ENCODE data around the gene PEX11G.

GRCh38 chr19:7435586-7435985 lies 53.2 kb downstream of the PEX11G start:
- no peak for TF ChIP-seq EZH2 (IDR thresholded peaks at IDR 0.05; ENCODE audit: borderline replicate concordance, insufficient read depth, low read length, poor library complexity, severe bottlenecking)
- TF ChIP-seq REST (IDR thresholded peaks at IDR 0.05; ENCODE audit: borderline replicate concordance): no peak
- TF ChIP-seq, protein P1, sequence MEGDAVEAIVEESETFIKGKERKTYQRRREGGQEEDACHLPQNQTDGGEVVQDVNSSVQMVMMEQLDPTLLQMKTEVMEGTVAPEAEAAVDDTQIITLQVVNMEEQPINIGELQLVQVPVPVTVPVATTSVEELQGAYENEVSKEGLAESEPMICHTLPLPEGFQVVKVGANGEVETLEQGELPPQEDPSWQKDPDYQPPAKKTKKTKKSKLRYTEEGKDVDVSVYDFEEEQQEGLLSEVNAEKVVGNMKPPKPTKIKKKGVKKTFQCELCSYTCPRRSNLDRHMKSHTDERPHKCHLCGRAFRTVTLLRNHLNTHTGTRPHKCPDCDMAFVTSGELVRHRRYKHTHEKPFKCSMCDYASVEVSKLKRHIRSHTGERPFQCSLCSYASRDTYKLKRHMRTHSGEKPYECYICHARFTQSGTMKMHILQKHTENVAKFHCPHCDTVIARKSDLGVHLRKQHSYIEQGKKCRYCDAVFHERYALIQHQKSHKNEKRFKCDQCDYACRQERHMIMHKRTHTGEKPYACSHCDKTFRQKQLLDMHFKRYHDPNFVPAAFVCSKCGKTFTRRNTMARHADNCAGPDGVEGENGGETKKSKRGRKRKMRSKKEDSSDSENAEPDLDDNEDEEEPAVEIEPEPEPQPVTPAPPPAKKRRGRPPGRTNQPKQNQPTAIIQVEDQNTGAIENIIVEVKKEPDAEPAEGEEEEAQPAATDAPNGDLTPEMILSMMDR (IDR thresholded peaks at IDR 0.05; ENCODE audit: poor library complexity, severe bottlenecking): no peak
- no peak for TF ChIP-seq MXI1 (conservative IDR thresholded peaks at IDR 0.05; ENCODE audit: poor library complexity, severe bottlenecking)
